Endothelial cell of umbilical vein (primary cell): ENCODE data around the gene ZNF618. TPM values are rescaled to one million over a fixed set of nuclear protein-coding genes. Genes with fewer than 3 reads are reported as not detected.

ENCODE experiments used
- BruUV-seq: library from RNA; stranded (reverse); fragments of 400-500 nt; replicated peaks from 2 replicates; lab custom pipeline; 2021; lab: Mats Ljungman, UMichigan
- CTCF ChIA-PET: fragments of 300-600, 350-600 bp; sonication (Branson Sonifier 250); formaldehyde crosslinking; loops from one replicate; lab custom pipeline; 2021; ENCODE audit warnings: antibody characterized with exemption, inconsistent platforms; lab: Charles Lee
- POLR2A ChIA-PET: fragments of 300-600, 350-600 bp; sonication (Branson Sonifier 250); formaldehyde crosslinking; loops from one replicate; lab custom pipeline; 2021; ENCODE audit warnings: antibody characterized with exemption, inconsistent platforms; lab: Charles Lee
- DNase-seq: peaks from one replicate; pipeline ENCODE4 v3.0.0-alpha.2; 2011; ENCODE audit warnings: low read depth, low spot score
- FAIRE-seq: peaks from 2 replicates; lab custom pipeline; 2011; peaks lifted over from hg19 to GRCh38; lab: Jason Lieb, UNC
- H2AFZ ChIP-seq: 2 replicates; pipeline ENCODE4 v1.6.0; 2012; ENCODE audit warnings: low read depth, low read length, control low read depth, inconsistent platforms
- H3K27ac ChIP-seq: 2 replicates; pipeline ENCODE4 v1.5.1; 2011; ENCODE audit warnings: low read depth, mild to moderate bottlenecking, control low read depth, low read length, moderate library complexity; ENCODE audit not compliant: insufficient read depth
- H3K27me3 ChIP-seq, 2 experiments: 2 replicates each; pipeline versions ENCODE4 v1.6.0 to v1.6.1; 2011; ENCODE audit warnings: low read length in 2 of 2, mixed read lengths in 1 of 2; ENCODE audit not compliant: control insufficient read depth in 2 of 2, insufficient read depth in 2 of 2
- H3K36me3 ChIP-seq, 2 experiments: 2 replicates in 1 of 2; 3 replicates in 1 of 2; pipeline ENCODE4 v1.5.1; 2011; ENCODE audit warnings: low read length in 2 of 2, mild to moderate bottlenecking in 1 of 2, moderate library complexity in 1 of 2; ENCODE audit not compliant: control insufficient read depth in 2 of 2, insufficient read depth in 2 of 2; ENCODE audit errors: extremely low read depth in 1 of 2
- H3K4me1 ChIP-seq: 3 replicates; pipeline ENCODE4 v1.5.1; 2011; ENCODE audit warnings: mild to moderate bottlenecking, low read length; ENCODE audit not compliant: control insufficient read depth, insufficient read depth; ENCODE audit errors: extremely low read depth
- H3K4me2 ChIP-seq: 2 replicates; pipeline ENCODE4 v1.6.1; 2011; ENCODE audit warnings: low read length, control low read depth, mixed read lengths; ENCODE audit not compliant: insufficient read depth
- H3K4me3 ChIP-seq, 3 experiments: fragments of 200-600 bp in 1 of 3; sonication (generic), shearing (Covaris generic) in 1 of 3; replicated peaks in 1 of 3; 2 replicates each; pipeline ENCODE4 v1.5.1; 2011 to 2016; ENCODE audit warnings: control low read depth in 3 of 3, low read length in 3 of 3, mild to moderate bottlenecking in 2 of 3, inconsistent platforms in 1 of 3, low read depth in 1 of 3, moderate library complexity in 1 of 3; ENCODE audit not compliant: insufficient read depth in 1 of 3
- H3K79me2 ChIP-seq: 2 replicates; pipeline ENCODE4 v1.6.0; 2012; ENCODE audit warnings: low read length, inconsistent platforms; ENCODE audit not compliant: control insufficient read depth, insufficient read depth
- H3K9ac ChIP-seq: replicated peaks from 2 replicates; pipeline ENCODE3; 2011; ENCODE audit warnings: low read length, control low read depth; ENCODE audit not compliant: insufficient read depth; ENCODE audit errors: extremely low read depth
- H3K9me1 ChIP-seq: replicated peaks from 3 replicates; pipeline ENCODE4 v1.6.0; 2011; ENCODE audit warnings: mild to moderate bottlenecking, low read length; ENCODE audit not compliant: control insufficient read depth, insufficient read depth; ENCODE audit errors: extremely low read depth
- H3K9me3 ChIP-seq: replicated peaks from 2 replicates; pipeline ENCODE4 v1.5.1; 2012; ENCODE audit warnings: low read length, inconsistent platforms; ENCODE audit not compliant: control insufficient read depth, insufficient read depth
- H4K20me1 ChIP-seq: replicated peaks from 2 replicates; pipeline ENCODE3; 2011; ENCODE audit warnings: mild to moderate bottlenecking, low read length; ENCODE audit not compliant: control insufficient read depth, insufficient read depth; ENCODE audit errors: extremely low read depth
- FOS ChIP-seq: IDR thresholded peaks from 2 replicates; pipeline ENCODE4 v1.6.1; 2011; ENCODE audit warnings: mild to moderate bottlenecking, low read length, moderate library complexity, borderline replicate concordance; ENCODE audit not compliant: insufficient read depth
- JUN ChIP-seq: IDR thresholded peaks from 2 replicates; pipeline ENCODE4 v1.6.1; 2011; ENCODE audit warnings: borderline replicate concordance, low read depth; ENCODE audit not compliant: insufficient read length, insufficient read depth
- dilution Hi-C: fragments of 300-500 bp; cut with MboI; formaldehyde crosslinking; loops from one replicate; pipeline ENCODE4 v1.15.0; 2019; ENCODE audit warnings: low sequenced_read_pairs; ENCODE audit not compliant: extremely low pct_ligation_motif_present
- intact Hi-C: fragments of 100-400 bp; cut with micrococcal nuclease; formaldehyde crosslinking; loops from one replicate; pipeline ENCODE4 v1.10.0; 2022
- polyA plus RNA-seq, 4 experiments: library from polyadenylated mRNA; depleted of rRNA in 3 of 4; stranded (reverse) in 3 of 4; unstranded in 1 of 4; fragments of >200 nt; gene quantifications; 2 replicates each; pipeline versions ENCODE4 v1.2.1 to v1.2.3, GENCODE V29; 2011 to 2012; ENCODE audit warnings: missing spikeins in 1 of 4
- total RNA-seq: library from RNA; stranded (reverse); gene quantifications from 2 replicates; pipeline ENCODE4 v1.2.3, GENCODE V29; 2021
- TF ChIP-seq, protein P1 (sequence below): IDR thresholded peaks from 2 replicates; pipeline ENCODE4 v1.6.1; 2011; ENCODE audit not compliant: insufficient read depth, insufficient read length
- TF ChIP-seq, protein P2 (sequence below), 2 donors: IDR thresholded peaks; 1 replicate in 1 of 2; 2 replicates in 1 of 2; pipeline ENCODE4 v1.5.1; 2011; ENCODE audit warnings: low read length in 2 of 2, mild to moderate bottlenecking in 2 of 2, moderate library complexity in 2 of 2, control low read depth in 1 of 2, inconsistent platforms in 1 of 2, low read depth in 1 of 2; ENCODE audit not compliant: insufficient read depth in 1 of 2; ENCODE audit errors: extremely low read depth in 1 of 2

ZNF618 gene
- total and polyA plus RNA-seq, 2 donors (not counting 3 experiments of a cell fraction or from before 2014, with no cell fraction given), result 22.6 to 80.3 TPM

DNA sequence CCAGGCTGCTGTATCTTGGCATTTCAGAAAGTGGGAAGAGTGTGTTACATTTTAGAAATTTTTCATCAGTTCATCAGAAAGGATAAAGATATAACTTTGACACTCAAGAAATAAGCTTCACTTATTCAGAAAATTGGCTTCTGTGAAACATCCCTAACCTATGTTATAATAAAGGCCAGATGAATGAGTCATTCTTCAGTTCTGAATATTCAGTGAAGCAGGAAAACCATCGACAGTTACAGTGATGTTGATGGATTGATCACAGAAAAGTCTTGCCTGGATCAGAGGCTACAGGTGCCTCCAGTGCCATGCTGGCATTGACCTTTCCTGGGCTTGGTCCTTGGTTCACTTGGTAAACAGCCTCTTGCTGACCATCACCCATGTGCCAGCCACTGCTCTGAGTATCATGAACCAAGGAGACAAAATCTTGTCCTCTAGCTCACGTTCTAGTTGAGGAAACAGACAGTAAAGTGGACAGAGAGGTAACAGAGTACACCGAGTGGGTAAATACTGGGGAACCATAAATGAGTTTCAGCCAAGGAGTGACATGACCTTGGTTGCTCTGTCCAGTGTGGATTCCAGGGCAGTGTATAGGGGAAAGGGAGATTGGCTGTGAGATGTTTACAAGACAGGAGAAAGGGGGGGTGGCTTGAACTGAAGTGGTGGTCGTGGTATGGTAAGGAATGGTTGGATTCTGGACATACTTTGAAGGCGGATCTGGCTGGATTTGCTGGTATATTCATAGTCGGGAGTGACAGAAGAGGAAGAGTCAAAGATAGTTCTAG, 103.4 kb downstream of the ZNF618 start:
- peaks cover 6% of the 10 kb centered on the region for H3K4me1 ChIP-seq
- H3K36me3 ChIP-seq, result peaks cover 3 to 8% of the 10 kb centered on the region in 2 experiments
- H3K4me2 ChIP-seq, result no peak overlapping the region
- CTCF ChIA-PET, result interaction anchor here (1.0 to 2.0 kb wide), 7 partner anchors 12 to 103 kb away, joined by 3 to 8 read pairs (median 6); no protein-coding TSS in a partner anchor
- TF ChIP-seq, protein P1, sequence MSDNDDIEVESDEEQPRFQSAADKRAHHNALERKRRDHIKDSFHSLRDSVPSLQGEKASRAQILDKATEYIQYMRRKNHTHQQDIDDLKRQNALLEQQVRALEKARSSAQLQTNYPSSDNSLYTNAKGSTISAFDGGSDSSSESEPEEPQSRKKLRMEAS, result no peak
- TF ChIP-seq, protein P2, sequence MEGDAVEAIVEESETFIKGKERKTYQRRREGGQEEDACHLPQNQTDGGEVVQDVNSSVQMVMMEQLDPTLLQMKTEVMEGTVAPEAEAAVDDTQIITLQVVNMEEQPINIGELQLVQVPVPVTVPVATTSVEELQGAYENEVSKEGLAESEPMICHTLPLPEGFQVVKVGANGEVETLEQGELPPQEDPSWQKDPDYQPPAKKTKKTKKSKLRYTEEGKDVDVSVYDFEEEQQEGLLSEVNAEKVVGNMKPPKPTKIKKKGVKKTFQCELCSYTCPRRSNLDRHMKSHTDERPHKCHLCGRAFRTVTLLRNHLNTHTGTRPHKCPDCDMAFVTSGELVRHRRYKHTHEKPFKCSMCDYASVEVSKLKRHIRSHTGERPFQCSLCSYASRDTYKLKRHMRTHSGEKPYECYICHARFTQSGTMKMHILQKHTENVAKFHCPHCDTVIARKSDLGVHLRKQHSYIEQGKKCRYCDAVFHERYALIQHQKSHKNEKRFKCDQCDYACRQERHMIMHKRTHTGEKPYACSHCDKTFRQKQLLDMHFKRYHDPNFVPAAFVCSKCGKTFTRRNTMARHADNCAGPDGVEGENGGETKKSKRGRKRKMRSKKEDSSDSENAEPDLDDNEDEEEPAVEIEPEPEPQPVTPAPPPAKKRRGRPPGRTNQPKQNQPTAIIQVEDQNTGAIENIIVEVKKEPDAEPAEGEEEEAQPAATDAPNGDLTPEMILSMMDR (IDR thresholded peaks at IDR 0.05; ENCODE audit: extremely low read depth in 1 of 2, insufficient read depth in 1 of 2, low read depth in 1 of 2, low read length in 2 of 2), result no peak
- peak; percentile 15 for TF ChIP-seq JUN
- TF ChIP-seq FOS, result peak; percentile 39
- peaks cover 3% of the 10 kb centered on the region for H4K20me1 ChIP-seq
- no TSS peak for BruUV-seq
- H3K9me1 ChIP-seq, result no peaks in the 10 kb centered on the region
- intact Hi-C loops (no loop called here), dilution Hi-C loops (no loop called here)
- H3K79me2 ChIP-seq, result peaks cover 66% of the 10 kb centered on the region
- no peak overlapping the region for H3K4me3 ChIP-seq
- no peak overlapping the region for H3K9ac ChIP-seq
- POLR2A ChIA-PET, result no interaction called here
- peak; percentile 75 for FAIRE-seq
- no peak overlapping the region for H3K27ac ChIP-seq
- H3K27me3 ChIP-seq, result no peaks in the 10 kb centered on the region
- no peak overlapping the region for H2AFZ ChIP-seq
- no peaks in the 10 kb centered on the region for H3K9me3 ChIP-seq
- no peak for DNase-seq
